ENCODE results near the gene HLA-C.

- TF ChIP-seq HCFC1 (IDR thresholded peaks at IDR 0.05; ENCODE audit: low read length) (no peak), HDAC6 (IDR thresholded peaks at IDR 0.05; ENCODE audit: unreplicated experiment) (no peak), BACH1 (IDR thresholded peaks at IDR 0.05; ENCODE audit: borderline replicate concordance) (no peak), RFX5 (IDR thresholded peaks at IDR 0.05; ENCODE audit: low read depth, low read length) (no peak), NR2C2 (IDR thresholded peaks at IDR 0.05; ENCODE audit: borderline replicate concordance, control insufficient read depth, insufficient read length, low read depth) (no peak), POLR2A (IDR thresholded peaks at IDR 0.05; ENCODE audit: low read depth, low read length) (no peak), BHLHE40 (IDR thresholded peaks at IDR 0.05; ENCODE audit: borderline replicate concordance in 1 of 2, low read depth in 2 of 2, low read length in 1 of 2) (no peak), MEF2A (IDR thresholded peaks at IDR 0.05; ENCODE audit: insufficient read depth, low read depth, low read length) (no peak), TAF1 (IDR thresholded peaks at IDR 0.05; ENCODE audit: borderline replicate concordance, low read depth, low read length) (no peak), ZSCAN29 (IDR thresholded peaks at IDR 0.05) (no peak), SRF (IDR thresholded peaks at IDR 0.05; ENCODE audit: low read depth in 2 of 2, low read length in 2 of 2) (no peak), MAX (IDR thresholded peaks at IDR 0.05; ENCODE audit: low read depth, low read length) (no peak), GATAD2B (conservative IDR thresholded peaks at IDR 0.05; ENCODE audit: low read depth) (no peak)
- TF ChIP-seq, protein P1, sequence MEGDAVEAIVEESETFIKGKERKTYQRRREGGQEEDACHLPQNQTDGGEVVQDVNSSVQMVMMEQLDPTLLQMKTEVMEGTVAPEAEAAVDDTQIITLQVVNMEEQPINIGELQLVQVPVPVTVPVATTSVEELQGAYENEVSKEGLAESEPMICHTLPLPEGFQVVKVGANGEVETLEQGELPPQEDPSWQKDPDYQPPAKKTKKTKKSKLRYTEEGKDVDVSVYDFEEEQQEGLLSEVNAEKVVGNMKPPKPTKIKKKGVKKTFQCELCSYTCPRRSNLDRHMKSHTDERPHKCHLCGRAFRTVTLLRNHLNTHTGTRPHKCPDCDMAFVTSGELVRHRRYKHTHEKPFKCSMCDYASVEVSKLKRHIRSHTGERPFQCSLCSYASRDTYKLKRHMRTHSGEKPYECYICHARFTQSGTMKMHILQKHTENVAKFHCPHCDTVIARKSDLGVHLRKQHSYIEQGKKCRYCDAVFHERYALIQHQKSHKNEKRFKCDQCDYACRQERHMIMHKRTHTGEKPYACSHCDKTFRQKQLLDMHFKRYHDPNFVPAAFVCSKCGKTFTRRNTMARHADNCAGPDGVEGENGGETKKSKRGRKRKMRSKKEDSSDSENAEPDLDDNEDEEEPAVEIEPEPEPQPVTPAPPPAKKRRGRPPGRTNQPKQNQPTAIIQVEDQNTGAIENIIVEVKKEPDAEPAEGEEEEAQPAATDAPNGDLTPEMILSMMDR (IDR thresholded peaks at IDR 0.05 in 2 of 3, conservative IDR thresholded peaks at IDR 0.05 in 1 of 3; ENCODE audit: control insufficient read depth in 2 of 3, extremely low read depth in 1 of 3, insufficient read depth in 1 of 3, low read depth in 3 of 3, low read length in 3 of 3), result no peak
These were observed 49.4 kb downstream of the HLA-C start for GRCh38 chr6:31222496-31222895.

Measured in GM12878 (cell line).